HL-60 (cell line): Measurements from ENCODE around the gene ZBTB1.

Experiments used
- POLR2AphosphoS5 ChIP-seq: IDR thresholded peaks from 2 replicates; pipeline ENCODE4 v1.6.1; 2012; ENCODE audit warnings: low read depth
- SPI1 ChIP-seq: IDR thresholded peaks from 2 replicates; pipeline ENCODE4 v1.6.1; 2012; ENCODE audit warnings: low read depth, mild to moderate bottlenecking, borderline replicate concordance
- TF ChIP-seq, protein P1 (sequence below): IDR thresholded peaks from one replicate; pipeline ENCODE4 v1.5.1; 2011; ENCODE audit warnings: low read length, control low read depth, inconsistent platforms; ENCODE audit not compliant: insufficient read depth
- TF ChIP-seq, protein P2 (sequence below): IDR thresholded peaks from 2 replicates; pipeline ENCODE4 v1.6.1; 2012; ENCODE audit warnings: low read depth; ENCODE audit not compliant: insufficient replicate concordance

DNA sequence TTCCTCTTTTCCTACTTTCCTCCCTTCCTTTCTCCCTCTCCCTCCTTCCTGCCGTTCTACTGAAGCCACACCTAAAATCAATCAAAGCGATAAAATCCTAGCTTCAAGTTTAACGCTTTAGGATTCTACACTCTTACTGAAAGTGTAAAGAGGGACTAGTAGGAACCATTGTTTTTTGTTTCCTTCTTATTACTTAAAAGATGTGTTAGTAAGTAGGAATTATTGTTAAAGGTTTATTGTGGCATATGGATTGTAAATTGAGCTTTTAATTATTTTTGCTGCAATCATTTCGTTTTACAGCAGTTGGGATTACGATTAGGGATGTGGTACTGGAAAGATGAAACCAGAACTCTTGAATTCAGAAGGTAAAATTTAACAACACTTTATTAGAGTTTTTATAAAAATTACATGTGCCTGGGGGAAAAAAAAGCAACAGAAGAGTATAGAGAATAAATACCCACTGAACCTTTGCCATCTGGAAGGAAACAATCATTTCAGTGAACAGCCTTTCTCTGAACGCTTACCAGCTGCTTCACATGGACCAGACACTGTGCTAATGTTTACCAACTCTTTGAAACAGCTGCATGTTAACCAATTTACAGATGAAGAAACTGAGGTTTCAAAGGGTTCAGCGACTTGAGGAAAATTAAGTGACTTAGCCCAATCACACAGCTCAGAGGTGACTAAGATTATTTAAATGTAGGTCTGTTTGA, 46.2 kb downstream of the ZBTB1 start:
- TF ChIP-seq, protein P1, sequence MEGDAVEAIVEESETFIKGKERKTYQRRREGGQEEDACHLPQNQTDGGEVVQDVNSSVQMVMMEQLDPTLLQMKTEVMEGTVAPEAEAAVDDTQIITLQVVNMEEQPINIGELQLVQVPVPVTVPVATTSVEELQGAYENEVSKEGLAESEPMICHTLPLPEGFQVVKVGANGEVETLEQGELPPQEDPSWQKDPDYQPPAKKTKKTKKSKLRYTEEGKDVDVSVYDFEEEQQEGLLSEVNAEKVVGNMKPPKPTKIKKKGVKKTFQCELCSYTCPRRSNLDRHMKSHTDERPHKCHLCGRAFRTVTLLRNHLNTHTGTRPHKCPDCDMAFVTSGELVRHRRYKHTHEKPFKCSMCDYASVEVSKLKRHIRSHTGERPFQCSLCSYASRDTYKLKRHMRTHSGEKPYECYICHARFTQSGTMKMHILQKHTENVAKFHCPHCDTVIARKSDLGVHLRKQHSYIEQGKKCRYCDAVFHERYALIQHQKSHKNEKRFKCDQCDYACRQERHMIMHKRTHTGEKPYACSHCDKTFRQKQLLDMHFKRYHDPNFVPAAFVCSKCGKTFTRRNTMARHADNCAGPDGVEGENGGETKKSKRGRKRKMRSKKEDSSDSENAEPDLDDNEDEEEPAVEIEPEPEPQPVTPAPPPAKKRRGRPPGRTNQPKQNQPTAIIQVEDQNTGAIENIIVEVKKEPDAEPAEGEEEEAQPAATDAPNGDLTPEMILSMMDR, result no peak
- TF ChIP-seq, protein P2, sequence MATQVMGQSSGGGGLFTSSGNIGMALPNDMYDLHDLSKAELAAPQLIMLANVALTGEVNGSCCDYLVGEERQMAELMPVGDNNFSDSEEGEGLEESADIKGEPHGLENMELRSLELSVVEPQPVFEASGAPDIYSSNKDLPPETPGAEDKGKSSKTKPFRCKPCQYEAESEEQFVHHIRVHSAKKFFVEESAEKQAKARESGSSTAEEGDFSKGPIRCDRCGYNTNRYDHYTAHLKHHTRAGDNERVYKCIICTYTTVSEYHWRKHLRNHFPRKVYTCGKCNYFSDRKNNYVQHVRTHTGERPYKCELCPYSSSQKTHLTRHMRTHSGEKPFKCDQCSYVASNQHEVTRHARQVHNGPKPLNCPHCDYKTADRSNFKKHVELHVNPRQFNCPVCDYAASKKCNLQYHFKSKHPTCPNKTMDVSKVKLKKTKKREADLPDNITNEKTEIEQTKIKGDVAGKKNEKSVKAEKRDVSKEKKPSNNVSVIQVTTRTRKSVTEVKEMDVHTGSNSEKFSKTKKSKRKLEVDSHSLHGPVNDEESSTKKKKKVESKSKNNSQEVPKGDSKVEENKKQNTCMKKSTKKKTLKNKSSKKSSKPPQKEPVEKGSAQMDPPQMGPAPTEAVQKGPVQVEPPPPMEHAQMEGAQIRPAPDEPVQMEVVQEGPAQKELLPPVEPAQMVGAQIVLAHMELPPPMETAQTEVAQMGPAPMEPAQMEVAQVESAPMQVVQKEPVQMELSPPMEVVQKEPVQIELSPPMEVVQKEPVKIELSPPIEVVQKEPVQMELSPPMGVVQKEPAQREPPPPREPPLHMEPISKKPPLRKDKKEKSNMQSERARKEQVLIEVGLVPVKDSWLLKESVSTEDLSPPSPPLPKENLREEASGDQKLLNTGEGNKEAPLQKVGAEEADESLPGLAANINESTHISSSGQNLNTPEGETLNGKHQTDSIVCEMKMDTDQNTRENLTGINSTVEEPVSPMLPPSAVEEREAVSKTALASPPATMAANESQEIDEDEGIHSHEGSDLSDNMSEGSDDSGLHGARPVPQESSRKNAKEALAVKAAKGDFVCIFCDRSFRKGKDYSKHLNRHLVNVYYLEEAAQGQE, result no peak
- TF ChIP-seq SPI1 (no peak), POLR2AphosphoS5 (no peak)
